Ammon's horn (tissue), 1 donor: ENCODE data around the gene APP.
A peak's percentile ranks its signal among the peaks of the same experiment; 100 is the strongest.
"Not testable (repeated sequence)": the region's sequence is repeated elsewhere in the genome, so short reads cannot be mapped to it uniquely, and the experiment has no call there.

Source experiments
- DNase-seq: peaks from one replicate; pipeline ENCODE4 v3.0.0-alpha.2; 2016; ENCODE audit warnings: low spot score

APP gene

GRCh38 chr21:26162081-26162480 is 8.5 kb downstream of the APP start:
- DNase-seq = no peak

- DNase-seq = no peak
Measured at GRCh38 chr21:26159869-26160268, 10.7 kb downstream of the APP start.

GRCh38 chr21:26157801-26158200 is 12.8 kb downstream of the APP start:
- no peak for DNase-seq

- no peak for DNase-seq
Measured at GRCh38 chr21:26154753-26155152, 15.8 kb downstream of the APP start.

GRCh38 chr21:26153758-26154157 is 16.8 kb downstream of the APP start:
- DNase-seq = no peak

- DNase-seq = no peak
Measured at GRCh38 chr21:26148840-26149354, 21.7 kb downstream of the APP start.

- DNase-seq = no peak
Measured at GRCh38 chr21:26148071-26148839, 22.3 kb downstream of the APP start.

GRCh38 chr21:26147535-26147934 is 23.0 kb downstream of the APP start:
- no peak for DNase-seq

- DNase-seq = no peak
Measured at GRCh38 chr21:26146681-26147080, 23.9 kb downstream of the APP start.

- DNase-seq = no peak
Measured at GRCh38 chr21:26144031-26144430, 26.5 kb downstream of the APP start.

- no peak for DNase-seq
Measured at GRCh38 chr21:26142363-26142762, 28.2 kb downstream of the APP start.

- DNase-seq = no peak
Measured at GRCh38 chr21:26140926-26141325, 29.6 kb downstream of the APP start.

- DNase-seq = no peak
Measured at GRCh38 chr21:26140164-26140579, 30.4 kb downstream of the APP start.

- DNase-seq = no peak
Measured at GRCh38 chr21:26138615-26139257, 31.8 kb downstream of the APP start.

- DNase-seq = no peak
Measured at GRCh38 chr21:26137379-26138060, 33.0 kb downstream of the APP start.

- DNase-seq = no peak
Measured at GRCh38 chr21:26136671-26137070, 33.9 kb downstream of the APP start.

GRCh38 chr21:26135520-26135919 is 35.0 kb downstream of the APP start:
- no peak for DNase-seq

GRCh38 chr21:26131554-26131953 is 39.0 kb downstream of the APP start:
- DNase-seq = no peak

GRCh38 chr21:26131053-26131452 is 39.5 kb downstream of the APP start:
- DNase-seq = not testable (repeated sequence)

- DNase-seq = no peak
Measured at GRCh38 chr21:26130249-26130881, 40.2 kb downstream of the APP start.

- peak; percentile 70 for DNase-seq
Measured at GRCh38 chr21:26127918-26128317, 42.7 kb downstream of the APP start.

- no peak for DNase-seq
Measured at GRCh38 chr21:26127073-26127814, 43.3 kb downstream of the APP start.
